Esophagus squamous epithelium (tissue), 5 donors: Measurements from ENCODE around the gene GPR137. TPM values are rescaled to one million over a fixed set of nuclear protein-coding genes. Genes with fewer than 3 reads are reported as not detected.
A peak's percentile ranks its signal among the peaks of the same experiment; 100 is the strongest.
"Not testable (repeated sequence)": the region's sequence is repeated elsewhere in the genome, so short reads cannot be mapped to it uniquely, and the experiment has no call there.

Source experiments
- DNase-seq: peaks from one replicate; lab custom pipeline; 2025; lab: John Stamatoyannopoulos, UW
- H3K27ac ChIP-seq, 4 donors: fragments of 200-600 bp; sonication (generic); one replicate each; pipeline ENCODE4 v1.5.1; 2016 to 2019; ENCODE audit warnings: mild to moderate bottlenecking in 1 of 4
- H3K27me3 ChIP-seq, 4 donors: fragments of 200-600 bp; sonication (generic); 1 replicate in 3 of 4; 2 replicates in 1 of 4; pipeline versions ENCODE4 v1.5.1 to v1.6.0; 2017 to 2021; ENCODE audit warnings: antibody characterized with exemption in 1 of 4
- H3K36me3 ChIP-seq, 3 donors: fragments of 200-600 bp; sonication (generic); one replicate each; pipeline ENCODE4 v1.5.1; 2016 to 2019
- H3K4me1 ChIP-seq, 3 donors: fragments of 200-600 bp; sonication (generic); one replicate each; pipeline ENCODE4 v1.5.1; 2017 to 2019
- H3K4me3 ChIP-seq, 4 donors: fragments of 200-600 bp; sonication (generic); 1 replicate in 3 of 4; 2 replicates in 1 of 4; pipeline ENCODE4 v1.5.1; 2016 to 2019; ENCODE audit warnings: mild to moderate bottlenecking in 2 of 4, moderate library complexity in 1 of 4
- H3K9me3 ChIP-seq, 3 donors: fragments of 200-600 bp; sonication (generic); one replicate each; pipeline ENCODE4 v1.5.1; 2016 to 2019
- POLR2A ChIP-seq, 4 donors: fragments of 450-650 bp; IDR thresholded peaks; one replicate each; pipeline ENCODE4 v1.6.1; 2017; ENCODE audit warnings: antibody characterized with exemption in 4 of 4, mild to moderate bottlenecking in 4 of 4, moderate library complexity in 3 of 4
- WGBS, 2 donors: methylation state at CpG; one replicate each; pipeline ENCODE4 v1.1.5; 2018; 5-methylcytosine and 5-hydroxymethylcytosine counted together
- intact Hi-C: fragments of 100-400 bp; cut with DNase I; formaldehyde crosslinking; loops from one replicate; pipeline ENCODE4 v1.15.0; 2022
- total RNA-seq, 4 donors: library from RNA; depleted of rRNA; stranded (reverse); fragments of >200 nt; gene quantifications; one replicate each; pipeline ENCODE4 v1.1.0, GENCODE V29; 2016
- TF ChIP-seq, protein P1 (sequence below), 6 experiments: fragments of 450-650 bp in 4 of 6; fragments of 200-600 bp in 2 of 6; sonication (generic) in 2 of 6; IDR thresholded peaks; one replicate each; pipeline ENCODE4 v1.5.1; 2016 to 2019; ENCODE audit warnings: antibody characterized with exemption in 6 of 6, mild to moderate bottlenecking in 4 of 6, moderate library complexity in 4 of 6
- donor health status: DM: yes; HTN: yes; CAD: no.

GPR137 gene
- total RNA-seq, 4 donors from 2014 or later, result 17.5 to 19.9 (median 19.2) TPM

DNA sequence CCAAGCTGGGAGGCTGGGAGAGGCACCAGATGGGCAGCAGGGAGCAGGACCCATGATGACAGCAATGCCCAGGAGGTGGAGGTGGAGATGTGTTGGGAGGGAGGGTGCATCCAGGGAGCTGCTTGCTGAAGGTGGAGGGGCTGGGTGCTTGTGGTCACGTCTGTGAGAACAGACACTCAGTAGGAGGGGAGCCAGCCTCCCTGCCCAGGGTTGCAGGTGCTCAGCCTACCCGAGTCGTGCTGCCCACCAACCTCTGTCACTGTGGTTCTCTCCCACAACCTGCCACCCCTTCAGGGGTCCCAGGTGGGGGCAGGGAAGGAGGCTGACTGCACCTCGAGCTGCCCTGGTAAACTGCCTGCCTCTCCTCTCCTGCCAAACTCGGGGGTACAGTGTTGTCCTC lies 37.7 kb downstream of the GPR137 start:
- H3K27me3 ChIP-seq, result no peaks in the 10 kb centered on the region
- H3K4me3 ChIP-seq, result no peak overlapping the region
- H3K4me1 ChIP-seq, result peaks cover 36 to 74% (median 37%) of the 10 kb centered on the region in 3 donors
- TF ChIP-seq, protein P1, sequence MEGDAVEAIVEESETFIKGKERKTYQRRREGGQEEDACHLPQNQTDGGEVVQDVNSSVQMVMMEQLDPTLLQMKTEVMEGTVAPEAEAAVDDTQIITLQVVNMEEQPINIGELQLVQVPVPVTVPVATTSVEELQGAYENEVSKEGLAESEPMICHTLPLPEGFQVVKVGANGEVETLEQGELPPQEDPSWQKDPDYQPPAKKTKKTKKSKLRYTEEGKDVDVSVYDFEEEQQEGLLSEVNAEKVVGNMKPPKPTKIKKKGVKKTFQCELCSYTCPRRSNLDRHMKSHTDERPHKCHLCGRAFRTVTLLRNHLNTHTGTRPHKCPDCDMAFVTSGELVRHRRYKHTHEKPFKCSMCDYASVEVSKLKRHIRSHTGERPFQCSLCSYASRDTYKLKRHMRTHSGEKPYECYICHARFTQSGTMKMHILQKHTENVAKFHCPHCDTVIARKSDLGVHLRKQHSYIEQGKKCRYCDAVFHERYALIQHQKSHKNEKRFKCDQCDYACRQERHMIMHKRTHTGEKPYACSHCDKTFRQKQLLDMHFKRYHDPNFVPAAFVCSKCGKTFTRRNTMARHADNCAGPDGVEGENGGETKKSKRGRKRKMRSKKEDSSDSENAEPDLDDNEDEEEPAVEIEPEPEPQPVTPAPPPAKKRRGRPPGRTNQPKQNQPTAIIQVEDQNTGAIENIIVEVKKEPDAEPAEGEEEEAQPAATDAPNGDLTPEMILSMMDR (IDR thresholded peaks at IDR 0.05), result no peak
- TF ChIP-seq POLR2A (IDR thresholded peaks at IDR 0.05), result no peak
- H3K36me3 ChIP-seq, result peaks cover 2 to 34% (median 14%) of the 10 kb centered on the region in 3 donors
- H3K27ac ChIP-seq, result peak overlapping the region; percentile 76 to 99 (median 94)
- H3K9me3 ChIP-seq, result no peaks in the 10 kb centered on the region
- DNase-seq, result no peak
- intact Hi-C loops, result no loop called here
- WGBS, 2 donors, result 14 to 70% methylated on average over 2 to 5 of the region's 5 CpGs

DNA sequence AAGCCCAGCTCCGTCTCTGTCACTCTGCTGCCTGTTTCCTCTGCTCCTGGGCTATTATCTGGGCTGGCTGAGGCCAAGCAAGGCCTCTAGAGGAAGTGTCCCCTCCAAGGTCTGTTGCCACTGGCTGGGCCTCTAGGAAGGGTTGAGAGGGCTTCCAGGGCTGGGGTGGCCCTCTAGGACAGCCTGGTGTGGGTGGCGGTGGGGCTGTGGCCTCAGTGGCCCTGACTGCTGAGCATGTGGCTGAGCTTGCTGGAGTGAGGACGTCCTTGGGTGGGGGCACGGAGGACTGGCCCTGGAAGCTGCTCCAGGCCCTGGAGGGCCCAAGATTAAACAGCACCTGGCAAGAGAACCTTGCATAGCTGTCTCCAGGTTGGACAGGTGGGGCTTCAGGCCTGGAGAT lies 38.3 kb downstream of the GPR137 start:
- intact Hi-C loops, result not testable (repeated sequence)

DNA sequence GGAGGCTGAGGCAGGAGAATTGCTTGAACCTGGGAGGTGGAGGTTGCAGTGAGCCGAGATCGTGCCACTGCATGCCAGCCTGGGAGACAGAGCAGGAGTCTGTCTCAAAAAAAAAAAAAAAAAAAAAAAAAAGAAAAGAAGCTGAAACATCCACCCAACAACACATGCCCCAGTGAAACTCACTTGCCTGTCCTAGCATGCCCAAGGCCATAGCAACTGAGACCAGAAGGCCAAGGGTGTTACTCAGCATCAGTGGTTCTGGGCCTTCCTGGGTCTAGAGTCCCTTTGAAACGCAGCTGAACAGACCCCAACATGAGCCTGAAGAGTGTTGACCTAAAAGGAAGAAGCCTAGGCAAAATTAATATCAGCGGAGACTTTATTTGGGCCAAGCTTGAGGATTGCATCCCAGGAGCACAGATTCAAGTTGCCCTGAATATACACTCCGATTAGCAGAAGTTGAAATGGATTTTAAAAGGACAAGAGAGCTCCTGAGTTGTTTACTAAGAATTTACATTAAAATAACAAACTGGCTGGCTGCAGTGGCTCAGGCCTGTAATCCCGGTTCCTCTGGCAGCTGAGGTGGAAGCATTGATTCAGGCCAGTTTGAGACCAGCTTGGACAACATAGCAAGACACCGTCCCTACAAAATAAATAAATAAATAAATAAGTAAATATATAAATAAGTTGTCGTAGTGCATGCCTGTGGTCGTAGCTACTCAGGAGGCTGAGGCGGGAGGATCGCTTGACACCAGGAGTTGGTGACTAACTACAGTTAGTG lies 39.2 kb downstream of the GPR137 start:
- H3K9me3 ChIP-seq, result no peaks in the 10 kb centered on the region
- DNase-seq, result no peak
- intact Hi-C loops, result no loop called here
- peak overlapping the region; percentile 76 to 99 (median 94) for H3K27ac ChIP-seq
- H3K4me3 ChIP-seq, result no peak overlapping the region
- H3K27me3 ChIP-seq, result no peaks in the 10 kb centered on the region
- 57 to 62% methylated on average over 9 of the region's 11 CpGs for WGBS, 2 donors
- TF ChIP-seq, protein P1 (IDR thresholded peaks at IDR 0.05), result no peak
- H3K4me1 ChIP-seq, result peaks cover 21 to 69% (median 34%) of the 10 kb centered on the region in 3 donors
- peaks cover 2 to 34% (median 14%) of the 10 kb centered on the region in 3 donors for H3K36me3 ChIP-seq

More for the DNA sequence above, 38.3 kb downstream of the GPR137 start:
- 80% methylated on average over 1 of the region's 4 CpGs; no CpG with 5 or more reads in 1 of the 2 donors for WGBS, 2 donors
- Histone ChIP-seq H3K36me3 (peaks cover 2 to 34% (median 14%) of the 10 kb centered on the region in 3 donors), H3K27ac (peak overlapping the region; percentile 76 to 99 (median 94)), H3K4me1 (peaks cover 30 to 69% (median 34%) of the 10 kb centered on the region in 3 donors)
- not testable (repeated sequence) for H3K4me3 ChIP-seq, DNase-seq, H3K27me3 ChIP-seq, H3K9me3 ChIP-seq

DNA sequence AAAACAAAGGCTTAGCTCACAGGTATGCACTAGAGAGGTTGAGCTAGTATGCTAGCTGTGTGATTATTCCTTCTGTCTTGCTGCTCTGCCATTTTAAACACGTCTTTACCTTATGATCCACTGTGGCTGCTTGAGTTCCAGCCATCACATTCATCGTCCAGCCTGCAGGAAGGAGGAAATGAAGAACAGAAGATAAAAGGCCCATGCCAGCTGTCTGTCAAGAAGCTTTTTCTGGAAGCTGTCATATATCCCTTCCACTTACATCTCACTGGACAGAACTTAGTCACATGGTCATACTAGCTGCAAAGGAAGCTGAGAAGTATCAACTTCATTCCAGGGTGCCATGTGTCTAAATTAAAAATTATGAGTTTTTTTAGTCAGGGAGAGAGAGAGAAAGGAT lies 41.7 kb downstream of the GPR137 start:
- intact Hi-C loops, result no loop called here
- Histone ChIP-seq H3K4me1 (peaks cover 25 to 67% (median 28%) of the 10 kb centered on the region in 3 donors), H3K4me3 (no peak overlapping the region), H3K27me3 (no peaks in the 10 kb centered on the region), H3K9me3 (no peaks in the 10 kb centered on the region), H3K27ac (no peak overlapping the region), H3K36me3 (peaks cover 2 to 13% (median 11%) of the 10 kb centered on the region in 3 donors)
- TF ChIP-seq, protein P1 (IDR thresholded peaks at IDR 0.05), result no peak
- TF ChIP-seq POLR2A (IDR thresholded peaks at IDR 0.05), result no peak
- 85 to 89% methylated on average over 2 of the region's 2 CpGs for WGBS, 2 donors
- no peak for DNase-seq

DNA sequence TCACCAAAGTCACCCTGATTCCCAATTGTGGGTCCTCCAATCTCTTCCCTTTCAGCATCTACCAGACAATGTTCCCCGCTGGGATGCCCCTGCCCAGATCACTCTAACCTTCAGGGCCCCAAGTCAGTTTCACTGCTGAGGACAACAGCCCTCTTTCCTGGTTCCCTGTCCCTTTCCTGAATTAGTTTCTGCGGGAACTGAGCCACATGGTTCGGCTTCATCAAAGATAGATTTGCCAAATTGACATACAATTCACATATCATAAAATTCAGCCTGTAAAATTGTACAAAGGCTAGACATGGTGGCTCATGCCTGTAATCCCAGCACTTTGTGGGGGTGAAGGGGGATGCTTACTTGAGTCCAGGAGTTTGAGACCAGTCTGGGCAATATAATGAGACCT lies 42.3 kb downstream of the GPR137 start:
- WGBS, 2 donors, result 89 to 95% methylated on average over 3 of the region's 3 CpGs
- Histone ChIP-seq H3K27me3 (no peaks in the 10 kb centered on the region), H3K4me3 (no peak overlapping the region), H3K9me3 (no peaks in the 10 kb centered on the region), H3K4me1 (peaks cover 28 to 67% (median 29%) of the 10 kb centered on the region in 3 donors), H3K27ac (no peak overlapping the region), H3K36me3 (peaks cover 1 to 6% (median 4%) of the 10 kb centered on the region in 3 donors)
- no peak for TF ChIP-seq POLR2A (IDR thresholded peaks at IDR 0.05)
- intact Hi-C loops, result no loop called here
- DNase-seq, result no peak

DNA sequence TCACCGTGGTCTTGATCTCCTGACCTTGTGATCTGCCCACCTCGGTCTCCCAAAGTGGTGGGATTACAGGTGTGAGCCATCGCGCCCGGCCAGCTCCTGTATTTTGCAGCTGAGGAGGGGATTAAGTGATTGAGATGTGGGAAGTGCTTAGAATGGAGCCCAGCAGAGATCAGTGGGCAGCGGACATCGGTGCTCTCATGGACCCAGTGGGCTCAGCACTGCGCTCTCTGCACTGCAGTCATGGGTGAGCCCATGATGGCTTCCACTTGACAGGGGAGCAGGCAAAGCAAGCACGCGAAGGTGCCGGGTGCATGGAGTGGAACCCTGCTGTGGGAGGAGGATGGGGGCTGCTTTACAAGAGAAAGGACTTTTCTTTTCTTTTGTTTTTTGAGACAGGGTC lies 45.2 kb downstream of the GPR137 start:
- H3K36me3 ChIP-seq, result no peaks in the 10 kb centered on the region
- TF ChIP-seq POLR2A (IDR thresholded peaks at IDR 0.05), result no peak
- TF ChIP-seq, protein P1 (IDR thresholded peaks at IDR 0.05), result no peak
- intact Hi-C loops, result no loop called here
- peak overlapping the region in 3 of 4 donors; percentile 85 to 88 (median 87) for H3K27ac ChIP-seq
- no peaks in the 10 kb centered on the region for H3K9me3 ChIP-seq
- H3K27me3 ChIP-seq, result no peaks in the 10 kb centered on the region
- WGBS, 2 donors, result 92 to 93% methylated on average over 7 to 8 of the region's 11 CpGs
- H3K4me1 ChIP-seq, result peaks cover 20 to 59% (median 21%) of the 10 kb centered on the region in 3 donors
- no peak overlapping the region for H3K4me3 ChIP-seq
- no peak for DNase-seq
